Thyroid gland (tissue), 4 donors: ENCODE results near the gene CTAGE1. TPM values are rescaled to one million over a fixed set of nuclear protein-coding genes. Genes with fewer than 3 reads are reported as not detected.

Experiments used
- DNase-seq, 2 donors: peaks; one replicate each; pipeline ENCODE4 v3.0.0-alpha.2; 2019
- H3K27ac ChIP-seq, 3 donors: fragments of 200-600 bp; sonication (generic); 1 replicate in 2 of 3; 2 replicates in 1 of 3; pipeline ENCODE4 v1.5.1; 2016 to 2019; ENCODE audit warnings: mild to moderate bottlenecking in 1 of 3, moderate library complexity in 1 of 3
- H3K27me3 ChIP-seq: fragments of 200-600 bp; sonication (generic); one replicate; pipeline ENCODE4 v1.5.1; 2019
- H3K36me3 ChIP-seq, 2 donors: fragments of 200-600 bp; sonication (generic); one replicate each; pipeline ENCODE4 v1.5.1; 2016 to 2019
- H3K4me1 ChIP-seq, 2 donors: fragments of 200-600 bp; sonication (generic); one replicate each; pipeline ENCODE4 v1.5.1; 2017 to 2019
- H3K4me3 ChIP-seq, 3 donors: fragments of 200-600 bp; sonication (generic); replicated peaks in 1 of 3; 1 replicate in 2 of 3; 2 replicates in 1 of 3; pipeline ENCODE4 v1.5.1; 2016; ENCODE audit warnings: mild to moderate bottlenecking in 1 of 3
- H3K9me3 ChIP-seq: fragments of 200-600 bp; sonication (generic); one replicate; pipeline ENCODE4 v1.5.1; 2017
- POLR2A ChIP-seq, 2 donors: fragments of 450-650 bp; IDR thresholded peaks; one replicate each; pipeline ENCODE4 v1.6.1; 2017; ENCODE audit warnings: antibody characterized with exemption in 2 of 2, mild to moderate bottlenecking in 2 of 2, moderate library complexity in 1 of 2
- WGBS, 2 donors: methylation state at CpG; one replicate each; pipeline ENCODE4 v1.1.5; 2017; 5-methylcytosine and 5-hydroxymethylcytosine counted together
- intact Hi-C: fragments of 100-400 bp; cut with DNase I; formaldehyde crosslinking; loops from one replicate; pipeline ENCODE4 v1.15.1; 2023
- total RNA-seq, 4 donors: library from RNA; depleted of rRNA; stranded (reverse); fragments of >200 nt; gene quantifications; one replicate each; pipeline ENCODE4 v1.2.3, GENCODE V29; 2016
- TF ChIP-seq, protein P1 (sequence below), 6 experiments: fragments of 200-600 bp in 3 of 6; fragments of 450-650 bp in 3 of 6; sonication (generic) in 3 of 6; IDR thresholded peaks; one replicate each; pipeline ENCODE4 v1.5.1; 2016 to 2019; ENCODE audit warnings: antibody characterized with exemption in 6 of 6, mild to moderate bottlenecking in 2 of 6, inconsistent platforms in 1 of 6, moderate library complexity in 1 of 6

Gene CTAGE1
- total RNA-seq, 4 donors from 2014 or later, result not detected

DNA sequence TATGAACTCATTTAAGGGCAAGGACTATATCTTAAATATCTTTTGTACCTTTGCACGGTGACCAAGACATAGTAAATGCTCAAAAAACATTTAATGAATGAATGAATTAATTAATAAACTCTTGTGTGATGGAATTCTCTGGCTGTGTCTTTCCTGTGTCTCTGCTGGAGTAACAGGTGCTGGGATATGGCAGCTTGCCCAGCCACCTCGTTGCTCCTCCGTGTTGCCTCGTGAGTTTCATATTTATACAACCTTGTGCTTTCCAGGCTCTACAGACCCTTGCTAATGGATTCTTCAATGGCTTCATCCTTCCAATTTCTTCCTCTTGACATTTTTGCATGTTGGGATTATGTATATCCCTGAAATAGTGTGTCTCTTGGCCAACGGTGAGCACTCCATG is 30.4 kb downstream of the CTAGE1 start:
- H3K36me3 ChIP-seq, result no peaks in the 10 kb centered on the region
- no peak overlapping the region for H3K4me3 ChIP-seq
- H3K27ac ChIP-seq, result no peak overlapping the region
- 69% methylated on average over 5 of the region's 5 CpGs for WGBS, 2 donors
- H3K9me3 ChIP-seq, result no peaks in the 10 kb centered on the region
- peak; percentile 6 to 35 for DNase-seq
- no peaks in the 10 kb centered on the region for H3K27me3 ChIP-seq
- H3K4me1 ChIP-seq, result no peaks in the 10 kb centered on the region
- intact Hi-C loops, result no loop called here
- no peak for TF ChIP-seq POLR2A (IDR thresholded peaks at IDR 0.05)
- TF ChIP-seq, protein P1, sequence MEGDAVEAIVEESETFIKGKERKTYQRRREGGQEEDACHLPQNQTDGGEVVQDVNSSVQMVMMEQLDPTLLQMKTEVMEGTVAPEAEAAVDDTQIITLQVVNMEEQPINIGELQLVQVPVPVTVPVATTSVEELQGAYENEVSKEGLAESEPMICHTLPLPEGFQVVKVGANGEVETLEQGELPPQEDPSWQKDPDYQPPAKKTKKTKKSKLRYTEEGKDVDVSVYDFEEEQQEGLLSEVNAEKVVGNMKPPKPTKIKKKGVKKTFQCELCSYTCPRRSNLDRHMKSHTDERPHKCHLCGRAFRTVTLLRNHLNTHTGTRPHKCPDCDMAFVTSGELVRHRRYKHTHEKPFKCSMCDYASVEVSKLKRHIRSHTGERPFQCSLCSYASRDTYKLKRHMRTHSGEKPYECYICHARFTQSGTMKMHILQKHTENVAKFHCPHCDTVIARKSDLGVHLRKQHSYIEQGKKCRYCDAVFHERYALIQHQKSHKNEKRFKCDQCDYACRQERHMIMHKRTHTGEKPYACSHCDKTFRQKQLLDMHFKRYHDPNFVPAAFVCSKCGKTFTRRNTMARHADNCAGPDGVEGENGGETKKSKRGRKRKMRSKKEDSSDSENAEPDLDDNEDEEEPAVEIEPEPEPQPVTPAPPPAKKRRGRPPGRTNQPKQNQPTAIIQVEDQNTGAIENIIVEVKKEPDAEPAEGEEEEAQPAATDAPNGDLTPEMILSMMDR (IDR thresholded peaks at IDR 0.05), result no peak

DNA sequence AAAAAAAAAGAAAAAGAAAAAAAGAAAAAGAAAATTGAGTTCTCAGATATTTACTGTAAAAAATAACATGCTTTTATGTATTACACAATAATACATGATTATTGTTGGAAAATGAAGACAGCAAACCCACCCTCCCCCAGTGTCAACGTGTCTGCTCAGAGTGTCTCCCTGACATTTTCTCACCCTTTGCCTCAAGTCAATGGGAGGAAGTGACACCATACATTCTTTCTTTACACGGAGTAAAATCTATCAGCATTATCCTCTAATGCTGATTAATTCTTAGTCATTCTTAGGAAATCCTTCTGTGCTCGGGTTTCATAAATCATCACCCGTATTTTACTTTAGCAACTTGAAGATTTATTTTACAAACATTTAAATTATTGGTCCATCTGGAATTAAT is 32.0 kb downstream of the CTAGE1 start:
- WGBS, 2 donors, result 62 to 65% methylated on average over 4 of the region's 4 CpGs
- no peak for DNase-seq
- Histone ChIP-seq H3K4me3 (no peak overlapping the region), H3K36me3 (no peaks in the 10 kb centered on the region), H3K27ac (no peak overlapping the region), H3K27me3 (no peaks in the 10 kb centered on the region), H3K4me1 (no peaks in the 10 kb centered on the region), H3K9me3 (no peaks in the 10 kb centered on the region)
- TF ChIP-seq, protein P1 (IDR thresholded peaks at IDR 0.05), result no peak
- no peak for TF ChIP-seq POLR2A (IDR thresholded peaks at IDR 0.05)
- intact Hi-C loops, result no loop called here

DNA sequence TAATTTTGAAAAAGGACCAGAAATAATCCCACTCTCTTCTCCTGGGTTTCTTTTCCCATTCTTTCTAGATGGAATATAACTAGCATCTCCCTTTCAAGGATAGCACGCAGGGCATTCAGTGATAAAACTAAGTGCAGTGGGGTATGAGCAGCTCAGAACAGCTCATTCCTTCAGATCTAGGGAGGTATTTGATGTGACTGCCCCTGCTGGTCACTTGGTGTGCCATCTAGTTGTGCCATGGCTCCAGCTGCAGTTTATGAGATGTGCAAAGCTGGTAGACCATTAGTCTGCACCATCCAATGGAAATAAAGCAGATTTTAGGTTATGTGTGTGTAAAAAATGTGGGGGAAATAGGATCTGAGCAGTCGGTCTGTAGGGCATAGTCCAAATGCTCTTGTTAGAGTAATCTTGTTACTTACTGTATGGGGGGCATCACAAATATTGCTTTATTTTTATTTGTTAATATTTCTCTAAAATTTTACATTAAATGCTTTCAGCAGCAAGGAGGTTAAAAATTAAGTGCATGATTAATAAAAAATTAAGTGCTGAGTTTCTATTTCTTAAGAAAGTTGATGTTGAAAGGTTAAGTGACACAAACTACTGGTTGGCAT is 38.9 kb downstream of the CTAGE1 start:
- H3K9me3 ChIP-seq, result no peaks in the 10 kb centered on the region
- intact Hi-C loops, result no loop called here
- 56 to 73% methylated on average over 2 of the region's 2 CpGs for WGBS, 2 donors
- H3K36me3 ChIP-seq, result no peaks in the 10 kb centered on the region
- TF ChIP-seq, protein P1 (IDR thresholded peaks at IDR 0.05), result peak in 5 of 6 experiments; percentile 50 to 66 (median 60)
- TF ChIP-seq POLR2A (IDR thresholded peaks at IDR 0.05), result no peak
- no peak overlapping the region for H3K4me3 ChIP-seq
- H3K4me1 ChIP-seq, result no peaks in the 10 kb centered on the region
- no peak overlapping the region for H3K27ac ChIP-seq
- peak; percentile 64 to 68 for DNase-seq
- H3K27me3 ChIP-seq, result no peaks in the 10 kb centered on the region

DNA sequence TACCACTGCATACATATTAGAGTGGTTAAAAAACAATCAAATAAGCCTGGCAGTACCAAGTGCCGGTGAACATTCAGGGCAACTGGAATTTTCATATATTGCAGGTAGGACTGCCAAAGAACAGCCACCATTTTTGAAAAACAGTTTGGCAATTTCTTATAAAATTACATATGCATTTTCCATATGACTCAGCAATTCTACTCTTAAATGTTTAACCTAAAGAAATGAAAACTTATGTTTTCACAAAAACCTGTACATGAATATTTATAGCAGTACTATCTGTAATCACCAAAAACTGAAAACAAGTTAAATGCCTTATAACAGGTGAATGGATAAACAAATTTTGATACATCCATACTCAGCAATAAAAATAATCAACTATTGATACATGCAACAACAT is 39.9 kb downstream of the CTAGE1 start:
- intact Hi-C loops, result no loop called here
- Histone ChIP-seq H3K27me3 (no peaks in the 10 kb centered on the region), H3K9me3 (no peaks in the 10 kb centered on the region), H3K27ac (no peak overlapping the region), H3K36me3 (no peaks in the 10 kb centered on the region), H3K4me1 (no peaks in the 10 kb centered on the region), H3K4me3 (no peak overlapping the region)
- 98% methylated on average over 1 of the region's 1 CpG for WGBS, 2 donors
- DNase-seq, result no peak
- TF ChIP-seq POLR2A (IDR thresholded peaks at IDR 0.05), result no peak
- TF ChIP-seq, protein P1 (IDR thresholded peaks at IDR 0.05), result no peak

DNA sequence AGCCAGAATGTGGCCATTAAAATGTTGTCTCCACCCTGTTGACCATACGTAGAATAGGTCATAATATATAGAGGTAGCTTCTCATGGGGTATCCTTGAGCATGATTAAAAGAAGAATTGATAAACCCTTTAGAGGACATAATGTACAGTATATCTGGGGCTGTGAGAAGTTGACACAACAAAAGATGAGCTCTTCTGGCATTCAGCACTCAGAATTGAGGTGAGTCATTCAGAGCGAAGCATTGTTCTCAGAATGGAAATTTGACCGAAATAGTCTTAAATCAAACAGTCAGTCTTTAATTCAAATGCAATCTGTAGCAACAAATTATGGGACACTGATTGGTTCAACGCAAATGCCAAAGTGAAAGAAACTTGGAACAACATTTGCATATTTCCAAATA is 47.3 kb downstream of the CTAGE1 start:
- Histone ChIP-seq H3K36me3 (no peaks in the 10 kb centered on the region), H3K4me1 (no peaks in the 10 kb centered on the region), H3K27me3 (no peaks in the 10 kb centered on the region), H3K9me3 (no peaks in the 10 kb centered on the region), H3K4me3 (no peak overlapping the region), H3K27ac (no peak overlapping the region)
- intact Hi-C loops, result no loop called here
- no peak for DNase-seq
- TF ChIP-seq POLR2A (IDR thresholded peaks at IDR 0.05), result no peak
- TF ChIP-seq, protein P1 (IDR thresholded peaks at IDR 0.05), result no peak
- WGBS, 2 donors, result 97 to 98% methylated on average over 4 of the region's 4 CpGs
